K562 (cell line): ENCODE results near the gene RASEF. TPM values are rescaled to one million over a fixed set of nuclear protein-coding genes. Genes with fewer than 3 reads are reported as not detected.

Experiments
- ATAC-seq: fragments of 200-7000 bp; cut with Tn5 transposase; 3 replicates; pipeline ENCODE4 v1.9.1; 2020; ENCODE audit warnings: moderate library complexity
- BruUV-seq: library from RNA; stranded (reverse); fragments of 400-500 nt; replicated peaks from 2 replicates; lab custom pipeline; 2021; lab: Mats Ljungman, UMichigan
- CTCF ChIA-PET: fragments of 300-600 bp; formaldehyde crosslinking; extraction: SDS; loops from one replicate; lab custom pipeline; 2021; ENCODE audit warnings: low intra/inter-chr PET ratio; lab: Yijun Ruan, JAX
- POLR2A ChIA-PET: fragments of 300-600, 350-650 bp; sonication (Branson Sonifier 250); formaldehyde crosslinking; extraction: SDS; loops from one replicate; lab custom pipeline; 2021; ENCODE audit warnings: antibody characterized with exemption, inconsistent platforms; lab: Yijun Ruan, JAX
- DNase-seq, 4 experiments: peaks; one replicate each; pipeline versions ENCODE4 v3.0.0 to v3.0.0-alpha.2; 2011 to 2018; ENCODE audit warnings: low spot score in 3 of 4, mixed read lengths in 3 of 4; ENCODE audit errors: extremely low read depth in 1 of 4
- FAIRE-seq: peaks from 2 replicates; lab custom pipeline; 2011; peaks lifted over from hg19 to GRCh38; lab: Jason Lieb, UNC
- H2AFZ ChIP-seq: 2 replicates; pipeline ENCODE4 v1.6.0; 2011; ENCODE audit warnings: low read depth, low read length, control low read depth, inconsistent platforms
- H3K27ac ChIP-seq: fragments of 200-600 bp; 3 replicates; pipeline ENCODE4 v1.8.0; 2011; ENCODE audit warnings: low read depth, mild to moderate bottlenecking, control low read depth, inconsistent platforms, low read length, moderate library complexity, mixed read lengths; ENCODE audit errors: extremely low read depth
- H3K27me3 ChIP-seq, 2 experiments: fragments of 300-600 bp in 1 of 2; 2 replicates in 1 of 2; 3 replicates in 1 of 2; pipeline versions ENCODE4 v1.6.0 to v1.8.0; 2011; ENCODE audit warnings: inconsistent platforms in 2 of 2, low read length in 2 of 2, mild to moderate bottlenecking in 1 of 2, mixed read lengths in 1 of 2, moderate library complexity in 1 of 2; ENCODE audit not compliant: control insufficient read depth in 2 of 2, insufficient read depth in 2 of 2
- H3K36me3 ChIP-seq: fragments of 300-600 bp; 3 replicates; pipeline ENCODE4 v1.8.0; 2011; ENCODE audit warnings: mild to moderate bottlenecking, low read length, inconsistent platforms; ENCODE audit not compliant: control insufficient read depth, insufficient read depth
- H3K4me1 ChIP-seq, 2 experiments: fragments of 200-600 bp in 1 of 2; replicated peaks in 1 of 2; 2 replicates in 1 of 2; 3 replicates in 1 of 2; pipeline versions ENCODE4 v1.5.1 to v1.8.0; 2011; ENCODE audit warnings: inconsistent platforms in 2 of 2, low read length in 2 of 2, mild to moderate bottlenecking in 1 of 2, mixed read lengths in 1 of 2, moderate library complexity in 1 of 2; ENCODE audit not compliant: control insufficient read depth in 2 of 2, insufficient read depth in 2 of 2
- H3K4me2 ChIP-seq: 2 replicates; pipeline ENCODE4 v1.6.1; 2011; ENCODE audit warnings: low read length, control low read depth, inconsistent platforms, mixed read lengths; ENCODE audit not compliant: insufficient read depth
- H3K4me3 ChIP-seq: fragments of 200-600 bp; sonication (generic), shearing (Covaris generic); 2 replicates; pipeline ENCODE4 v1.5.1; 2016; ENCODE audit warnings: control low read depth, inconsistent platforms
- H3K79me2 ChIP-seq: fragments of 200-600 bp; 3 replicates; pipeline ENCODE4 v1.8.0; 2011; ENCODE audit warnings: low read length, inconsistent platforms; ENCODE audit not compliant: control insufficient read depth, insufficient read depth
- H3K9ac ChIP-seq, 2 experiments: 2 replicates each; pipeline versions ENCODE4 v1.6.0 to v1.6.1; 2011; ENCODE audit warnings: low read depth in 2 of 2, low read length in 2 of 2, control low read depth in 1 of 2, inconsistent platforms in 1 of 2, mild to moderate bottlenecking in 1 of 2, mixed read lengths in 1 of 2; ENCODE audit not compliant: insufficient read depth in 1 of 2
- H3K9me1 ChIP-seq: one replicate; pipeline ENCODE4 v1.6.0; 2011; ENCODE audit warnings: inconsistent platforms, mild to moderate bottlenecking, low read length, moderate library complexity; ENCODE audit not compliant: control insufficient read depth, insufficient read depth
- H3K9me3 ChIP-seq: replicated peaks from 2 replicates; pipeline ENCODE4 v1.5.1; 2011; ENCODE audit warnings: low read depth, low read length, inconsistent platforms; ENCODE audit not compliant: control insufficient read depth, insufficient read depth
- H4K20me1 ChIP-seq: replicated peaks from 2 replicates; pipeline ENCODE4 v1.6.1; 2011; ENCODE audit warnings: low read length, inconsistent platforms, mixed read lengths; ENCODE audit not compliant: control insufficient read depth, insufficient read depth
- ATF2 ChIP-seq: sonication (generic); formaldehyde crosslinking; IDR thresholded peaks from 2 replicates; pipeline ENCODE4 v1.8.1; 2022; ENCODE audit warnings: missing genetic modification reagents
- BCOR ChIP-seq: fragments of 450-650 bp; IDR thresholded peaks from 2 replicates; pipeline ENCODE4 v1.6.1; 2016
- EWSR1 ChIP-seq: fragments of 450-650 bp; IDR thresholded peaks from 2 replicates; pipeline ENCODE4 v1.6.1; 2018; ENCODE audit warnings: borderline replicate concordance, mild to moderate bottlenecking, low read depth, moderate library complexity; ENCODE audit not compliant: partially characterized antibody
- FIP1L1 ChIP-seq: fragments of 200-400 bp; formaldehyde crosslinking; IDR thresholded peaks from 2 replicates; pipeline ENCODE4 v1.6.1; 2018; ENCODE audit warnings: mild to moderate bottlenecking, low read depth, low read length; ENCODE audit not compliant: poor library complexity, severe bottlenecking
- GATAD2A ChIP-seq: fragments of 450-650 bp; IDR thresholded peaks from 2 replicates; pipeline ENCODE4 v1.6.1; 2017
- HINFP ChIP-seq: fragments of 450-650 bp; conservative IDR thresholded peaks from 2 replicates; pipeline ENCODE4 v1.6.1; 2016; ENCODE audit warnings: missing genetic modification characterization, low read depth, mild to moderate bottlenecking, control low read depth, missing compliant biosample characterization
- IRF1 ChIP-seq: sonication (generic); formaldehyde crosslinking; IDR thresholded peaks from 2 replicates; pipeline ENCODE4 v1.8.0; 2022; ENCODE audit warnings: missing genetic modification reagents, mild to moderate bottlenecking, borderline replicate concordance
- MAZ ChIP-seq, 2 experiments: fragments of 450-650 bp in 1 of 2; sonication (generic) in 1 of 2; formaldehyde crosslinking; IDR thresholded peaks in 1 of 2; conservative IDR thresholded peaks in 1 of 2; 2 replicates each; pipeline versions ENCODE4 v1.4.0 to v1.5.0; 2020; ENCODE audit warnings: mild to moderate bottlenecking in 1 of 2, missing genetic modification reagents in 1 of 2
- POLR2A ChIP-seq: fragments of 450-650 bp; conservative IDR thresholded peaks from 2 replicates; pipeline ENCODE4 v1.6.1; 2016
- WHSC1 ChIP-seq: IDR thresholded peaks from one replicate; pipeline ENCODE4 v1.6.1; 2012; ENCODE audit warnings: low read length, control low read depth, inconsistent platforms
- ZHX1 ChIP-seq: fragments of 150-350 bp; conservative IDR thresholded peaks from 2 replicates; pipeline ENCODE4 v1.6.1; 2014; ENCODE audit warnings: low read length
- ZNF23 ChIP-seq: fragments of 250-450 bp; sonication (Bioruptor Pico); IDR thresholded peaks from 2 replicates; pipeline ENCODE4 v1.4.0; 2020; ENCODE audit warnings: mild to moderate bottlenecking
- ZNF3 ChIP-seq: fragments of 250-450 bp; sonication (Bioruptor Pico); IDR thresholded peaks from 2 replicates; pipeline ENCODE4 v1.5.0; 2021; ENCODE audit warnings: mild to moderate bottlenecking, moderate library complexity
- ZNF586 ChIP-seq: fragments of 450-650 bp; formaldehyde crosslinking; conservative IDR thresholded peaks from 2 replicates; pipeline ENCODE4 v1.4.0; 2020; ENCODE audit warnings: mild to moderate bottlenecking, moderate library complexity
- WGBS: fragments of 100-300 bp; shearing (Covaris generic); methylation state at CpG from one replicate; pipeline ENCODE4 v1.1.6; 2016; ENCODE audit warnings: low coverage, mixed read lengths; ENCODE audit not compliant: insufficient coverage; ENCODE audit errors: missing lambda C conversion rate; 5-methylcytosine and 5-hydroxymethylcytosine counted together
- in situ Hi-C: fragments of 300-500 bp; cut with MboI; formaldehyde crosslinking; loops from 4 replicates; pipeline ENCODE4 v1.15.0; 2018; ENCODE audit warnings: inconsistent platforms, mixed read lengths
- intact Hi-C: fragments of 100-400 bp; cut with micrococcal nuclease; formaldehyde crosslinking; loops from 2 replicates; pipeline ENCODE4 v1.14.2; 2022
- polyA plus RNA-seq, 8 experiments: library from polyadenylated mRNA; depleted of rRNA in 4 of 8; stranded (reverse) in 5 of 8; unstranded in 3 of 8; fragments of >200 nt; fragmentation: Nextera tagmentation in 2 of 8; fragmentation: Illumina TruSeq in 1 of 8; extraction: Ambion mirVana in 2 of 8; extraction: Trizol in 1 of 8; gene quantifications; 2 replicates each; pipeline versions ENCODE4 v1.2.1 to v1.2.3, GENCODE V29; 2011 to 2014; ENCODE audit warnings: inconsistent platforms in 1 of 8, missing spikeins in 1 of 8
- total RNA-seq, 7 experiments: library from RNA; depleted of rRNA in 6 of 7; stranded (reverse); fragments of >200 nt in 6 of 7; fragmentation: Illumina TruSeq in 2 of 7; extraction: Trizol in 2 of 7; gene quantifications; 2 replicates each; pipeline versions ENCODE4 v1.2.1 to v1.2.3, GENCODE V29; 2011 to 2021; ENCODE audit warnings: low replicate concordance in 1 of 7

The RASEF gene
- total and polyA plus RNA-seq, 9 of the 15 experiments (the other 6 are each of a cell fraction or from before 2014, with no cell fraction given), result 0.01 to 0.18 (median 0.11) TPM; not detected in 4

GRCh38 chr9:83047839-83048775 is 14.8 kb downstream of the RASEF start (continued):
- no peak for TF ChIP-seq MAZ (CRISPR knock-in tag; conservative IDR thresholded peaks at IDR 0.05 in 1 of 2, IDR thresholded peaks at IDR 0.05 in 1 of 2)
- no peak for TF ChIP-seq ATF2

GRCh38 chr9:83043597-83043996 is 19.3 kb downstream of the RASEF start:
- POLR2A ChIA-PET, result no interaction called here
- no peak for TF ChIP-seq ZNF3 (CRISPR knock-in tag)
- TF ChIP-seq ZNF23, result no peak
- TF ChIP-seq WHSC1, result no peak
- TF ChIP-seq ZHX1, result no peak
- no peak for TF ChIP-seq IRF1 (CRISPR knock-in tag)
- TF ChIP-seq ZNF586 (CRISPR knock-in tag), result no peak
- TF ChIP-seq GATAD2A, result no peak
- TF ChIP-seq FIP1L1, result no peak
- no peak for TF ChIP-seq POLR2A
- TF ChIP-seq BCOR, result no peak
- TF ChIP-seq EWSR1, result no peak
- no peak for TF ChIP-seq HINFP (tag)

More at GRCh38 chr9:83043597-83043996, 19.3 kb downstream of the RASEF start:
- H3K4me2 ChIP-seq, result no peak overlapping the region
- H3K79me2 ChIP-seq, result no peaks in the 10 kb centered on the region
- no peak overlapping the region for H2AFZ ChIP-seq
- no peak for FAIRE-seq
- H3K9ac ChIP-seq, result no peak overlapping the region
- in situ Hi-C loops (no loop called here), intact Hi-C loops (no loop called here)
- H3K9me3 ChIP-seq, result no peaks in the 10 kb centered on the region
- 0% methylated on average over 6 of the region's 7 CpGs for WGBS
- H4K20me1 ChIP-seq, result no peaks in the 10 kb centered on the region
- no TSS peak for BruUV-seq
- no peak overlapping the region for H3K27ac ChIP-seq
- H3K36me3 ChIP-seq, result no peaks in the 10 kb centered on the region
- H3K9me1 ChIP-seq, result no peaks in the 10 kb centered on the region
- DNase-seq, result no peak
- ATAC-seq, result no peak
- no peaks in the 10 kb centered on the region for H3K4me1 ChIP-seq
- no peak overlapping the region for H3K4me3 ChIP-seq
- CTCF ChIA-PET, result no interaction called here
- no peaks in the 10 kb centered on the region for H3K27me3 ChIP-seq
